ENCODE measurements around the gene REELD1. TPM values are rescaled to one million over a fixed set of nuclear protein-coding genes. Genes with fewer than 3 reads are reported as not detected.

REELD1 gene
- total and polyA plus RNA-seq, 10 of the 15 experiments (the other 5 are each of a cell fraction or from before 2014, with no cell fraction given) = 0.11 to 3.9 (median 0.62) TPM

GRCh38 chr4:146229406-146229805, 15.1 kb downstream of the REELD1 start (continued):
- TF ChIP-seq ESRRA (IDR thresholded peaks at IDR 0.05; ENCODE audit: low read length) = no peak

GRCh38 chr4:146232131-146232722, 17.9 kb downstream of the REELD1 start:
- Histone ChIP-seq H3K27me3 (replicated peaks in 1 of 2; ENCODE audit: control insufficient read depth in 2 of 2, insufficient read depth in 2 of 2, low read length in 1 of 2) (no peaks in the 10 kb centered on the region), H4K20me1 (ENCODE audit: control insufficient read depth, insufficient read depth) (no peaks in the 10 kb centered on the region), H3K9ac (ENCODE audit: control insufficient read depth, insufficient read depth, low read length) (no peak overlapping the region), H3K36me3 (ENCODE audit: control insufficient read depth in 2 of 2, insufficient read depth in 2 of 2, low read length in 1 of 2) (no peaks in the 10 kb centered on the region), H3K4me1 (ENCODE audit: control insufficient read depth, insufficient read depth, low read length) (no peaks in the 10 kb centered on the region), H3K4me3 (no peak overlapping the region), H3K9me3 (replicated peaks; ENCODE audit: control insufficient read depth, insufficient read depth, low read length) (no peaks in the 10 kb centered on the region; the same call in 2 of the 3 replicates), H3K79me2 (ENCODE audit: control insufficient read depth, insufficient read depth, low read length) (no peaks in the 10 kb centered on the region), H3K27ac (ENCODE audit: control insufficient read depth, insufficient read depth) (no peak overlapping the region), H2AFZ (ENCODE audit: control insufficient read depth, low read depth, low read length) (no peak overlapping the region), H3K4me2 (ENCODE audit: control insufficient read depth, insufficient read depth) (no peak overlapping the region)
- ChIA-PET RAD21 (ENCODE audit: unreplicated experiment) (interaction anchor here (0.7 kb wide), 2 partner anchors 87 to 729 kb away, joined by 3 read pairs; no protein-coding TSS in a partner anchor), POLR2A (no interaction called here), SMC1A (ENCODE audit: uncharacterized antibody, unreplicated experiment) (interaction anchor here (1.1 kb wide), 1 partner anchor 865 kb away, joined by 3 read pairs; no protein-coding TSS in a partner anchor), CTCF (interaction anchor here (1.3 to 1.7 kb wide), 2 partner anchors 137 to 865 kb away, joined by 3 to 5 read pairs; no protein-coding TSS in a partner anchor)
- DNase-seq (ENCODE audit: low read depth, low spot score) = no peak
- WGBS (ENCODE audit: insufficient coverage, insufficient replicate concordance, low lambda C conversion rate, missing lambda C conversion rate) = 100% methylated on average over 1 of the region's 1 CpG
- intact Hi-C loops (cut with micrococcal nuclease; ENCODE audit: unreplicated experiment) (no loop called here), in situ Hi-C loops (cut with MboI) (no loop called here)
- TF ChIP-seq PBX3 (IDR thresholded peaks at IDR 0.05; ENCODE audit: insufficient replicate concordance, low read depth, low read length) = no peak
- TF ChIP-seq REST (IDR thresholded peaks at IDR 0.05; ENCODE audit: low read depth, low read length) = no peak
- no peak for FAIRE-seq
- BruUV-seq (replicated peaks) = no TSS peak
- no peak for ATAC-seq
